Skin of body (tissue), 2 donors: Measurements from ENCODE around the gene PAQR7. TPM values are rescaled to one million over a fixed set of nuclear protein-coding genes. Genes with fewer than 3 reads are reported as not detected.
"Not testable (repeated sequence)": the region's sequence is repeated elsewhere in the genome, so short reads cannot be mapped to it uniquely, and the experiment has no call there.

Experiments
- DNase-seq: peaks from one replicate; lab custom pipeline; 2025; lab: John Stamatoyannopoulos, UW
- total RNA-seq: library from RNA; depleted of rRNA; stranded (reverse); fragments of >200 nt; gene quantifications from one replicate; pipeline ENCODE4 v1.2.3, GENCODE V29; 2014

The PAQR7 gene
- total RNA-seq, 1 donor from 2014 or later, result 8.4 TPM

- DNase-seq, result no peak
Measured at GRCh38 chr1:25847929-25848328, 27.6 kb downstream of the PAQR7 start.

GRCh38 chr1:25845664-25846063 is 29.8 kb downstream of the PAQR7 start:
- no peak for DNase-seq

GRCh38 chr1:25844536-25845337 is 30.8 kb downstream of the PAQR7 start:
- no peak for DNase-seq

GRCh38 chr1:25843483-25843882 is 32.0 kb downstream of the PAQR7 start:
- DNase-seq, result no peak

- DNase-seq, result not testable (repeated sequence)
Measured at GRCh38 chr1:25839808-25840207, 35.7 kb downstream of the PAQR7 start.

- no peak for DNase-seq
Measured at GRCh38 chr1:25837262-25837875, 38.1 kb downstream of the PAQR7 start.

GRCh38 chr1:25836695-25837094 is 38.8 kb downstream of the PAQR7 start:
- no peak for DNase-seq

- no peak for DNase-seq
Measured at GRCh38 chr1:25834894-25835293, 40.6 kb downstream of the PAQR7 start.

GRCh38 chr1:25833158-25833557 is 42.4 kb downstream of the PAQR7 start:
- no peak for DNase-seq

GRCh38 chr1:25832336-25833037 is 43.0 kb downstream of the PAQR7 start:
- DNase-seq, result no peak

GRCh38 chr1:25831569-25832196 is 43.8 kb downstream of the PAQR7 start:
- no peak for DNase-seq

- DNase-seq, result no peak
Measured at GRCh38 chr1:25829046-25829445, 46.5 kb downstream of the PAQR7 start.

GRCh38 chr1:25828491-25828890 is 47.0 kb downstream of the PAQR7 start:
- no peak for DNase-seq

- no peak for DNase-seq
Measured at GRCh38 chr1:25826571-25826970, 48.9 kb downstream of the PAQR7 start.

- no peak for DNase-seq
Measured at GRCh38 chr1:25825605-25826004, 49.9 kb downstream of the PAQR7 start.

GRCh38 chr1:25821630-25822091 is 53.8 kb downstream of the PAQR7 start:
- no peak for DNase-seq

- DNase-seq, result no peak
Measured at GRCh38 chr1:25821112-25821476, 54.4 kb downstream of the PAQR7 start.

GRCh38 chr1:25820247-25821111 is 55.0 kb downstream of the PAQR7 start:
- peak; percentile 17 for DNase-seq

GRCh38 chr1:25819491-25820246 is 55.8 kb downstream of the PAQR7 start, which contains the start of gene MTFR1L:
Gene MTFR1L (plus strand): TSS chr1:25819954. CDS start chr1:25823105, 3,151 bp downstream.
- peak; percentile 74 for DNase-seq

GRCh38 chr1:25818569-25818968 is 56.9 kb downstream of the PAQR7 start:
- DNase-seq, result no peak
